A549 (cell line): ENCODE measurements around the gene FBP1.
A peak's percentile ranks its signal among the peaks of the same experiment; 100 is the strongest.

ENCODE experiments used
- CEBPB ChIP-seq, 2 experiments: fragments of >200 bp in 1 of 2; sonication (Bioruptor Twin) in 1 of 2; formaldehyde crosslinking in 1 of 2; IDR thresholded peaks; 2 replicates each; pipeline ENCODE4 v1.6.1; 2012 to 2016
- EP300 ChIP-seq, 2 experiments: fragments of >200 bp; sonication (Bioruptor Twin); formaldehyde crosslinking; IDR thresholded peaks; 2 replicates in 1 of 2; 3 replicates in 1 of 2; pipeline ENCODE4 v1.6.1; 2016 to 2017
- ESRRA ChIP-seq: fragments of 150-350 bp; IDR thresholded peaks from 2 replicates; pipeline ENCODE4 v1.6.1; 2014; ENCODE audit warnings: mild to moderate bottlenecking, low read length, borderline replicate concordance
- MYC ChIP-seq: IDR thresholded peaks from 2 replicates; pipeline ENCODE4 v1.6.1; 2012; ENCODE audit warnings: mild to moderate bottlenecking, inconsistent platforms, low read length, improper control_type of control experiment, borderline replicate concordance
- POLR2A ChIP-seq: IDR thresholded peaks from 2 replicates; pipeline ENCODE4 v1.6.1; 2012; ENCODE audit warnings: mild to moderate bottlenecking, low read length
- RNF2 ChIP-seq: fragments of 200-600 bp; sonication (generic); IDR thresholded peaks from 2 replicates; pipeline ENCODE4 v1.6.1; 2016; ENCODE audit warnings: low read depth, mild to moderate bottlenecking, antibody characterized with exemption, moderate library complexity, borderline replicate concordance
- SMC3 ChIP-seq: fragments of >200 bp; sonication (Bioruptor Twin); formaldehyde crosslinking; IDR thresholded peaks from 3 replicates; pipeline ENCODE4 v1.6.1; 2018; ENCODE audit warnings: inconsistent platforms
- TF ChIP-seq, protein P1 (sequence below): fragments of 250-450 bp; sonication (Bioruptor Pico); IDR thresholded peaks from 2 replicates; pipeline ENCODE4 v1.5.0; 2021; ENCODE audit warnings: mild to moderate bottlenecking, moderate library complexity, borderline replicate concordance
- TF ChIP-seq, protein P2 (sequence below): fragments of >200 bp; sonication (Bioruptor Twin); formaldehyde crosslinking; IDR thresholded peaks from 3 replicates; pipeline ENCODE4 v1.5.1; 2016
- TF ChIP-seq, protein P3 (sequence below): fragments of 150-350 bp; IDR thresholded peaks from 2 replicates; pipeline ENCODE4 v1.6.1; 2014; ENCODE audit warnings: low read depth, mild to moderate bottlenecking, low read length
- TF ChIP-seq, protein P4 (sequence below): fragments of 250-450 bp; sonication (Bioruptor Pico); IDR thresholded peaks from 2 replicates; pipeline ENCODE4 v1.5.0; 2020; ENCODE audit warnings: low read depth, mild to moderate bottlenecking, moderate library complexity
- TF ChIP-seq, protein P5 (sequence below): IDR thresholded peaks from 2 replicates; pipeline ENCODE4 v1.6.1; 2012

DNA sequence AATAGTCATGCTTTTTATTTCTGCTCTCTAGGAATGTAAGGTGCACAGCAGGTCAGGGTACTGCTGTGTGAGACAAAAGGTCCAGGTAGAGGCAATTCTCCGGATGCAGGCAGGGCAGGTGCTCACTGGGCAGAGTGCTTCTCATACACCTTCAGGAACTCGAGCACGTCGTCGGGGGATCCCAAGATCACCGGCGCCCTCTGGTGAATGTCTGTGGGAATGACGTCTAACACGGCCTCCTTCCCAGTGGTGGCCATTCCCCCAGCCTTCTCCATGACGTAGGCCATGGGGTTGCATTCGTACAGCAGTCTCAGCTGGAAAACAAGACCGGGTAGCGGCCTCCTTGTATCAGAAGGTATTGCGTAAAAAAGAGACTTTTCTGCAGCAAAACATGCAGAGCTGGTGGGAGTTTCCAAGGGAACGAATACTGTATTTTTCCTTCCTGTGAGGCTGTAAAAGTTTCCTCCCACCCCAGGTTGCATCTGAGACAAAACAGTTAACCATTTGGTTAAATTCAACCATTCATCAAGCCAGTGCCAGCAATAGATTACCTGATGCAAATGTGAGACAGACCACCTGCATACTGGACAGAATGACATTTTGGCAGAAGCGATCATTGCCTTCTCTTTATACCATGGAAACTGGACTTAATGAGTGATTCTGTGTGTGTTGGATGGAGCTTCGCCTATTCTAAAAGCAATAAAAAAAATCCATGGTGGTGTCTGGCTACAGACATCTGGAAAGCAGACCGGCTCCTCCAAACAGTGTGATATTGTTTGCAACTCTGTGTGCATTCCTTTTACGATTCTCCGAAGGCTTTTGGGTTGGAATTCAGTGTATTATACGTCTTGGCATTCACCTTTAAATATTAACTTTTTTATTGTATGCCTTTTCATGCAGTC, 35.8 kb downstream of the FBP1 start:
- TF ChIP-seq, protein P1, sequence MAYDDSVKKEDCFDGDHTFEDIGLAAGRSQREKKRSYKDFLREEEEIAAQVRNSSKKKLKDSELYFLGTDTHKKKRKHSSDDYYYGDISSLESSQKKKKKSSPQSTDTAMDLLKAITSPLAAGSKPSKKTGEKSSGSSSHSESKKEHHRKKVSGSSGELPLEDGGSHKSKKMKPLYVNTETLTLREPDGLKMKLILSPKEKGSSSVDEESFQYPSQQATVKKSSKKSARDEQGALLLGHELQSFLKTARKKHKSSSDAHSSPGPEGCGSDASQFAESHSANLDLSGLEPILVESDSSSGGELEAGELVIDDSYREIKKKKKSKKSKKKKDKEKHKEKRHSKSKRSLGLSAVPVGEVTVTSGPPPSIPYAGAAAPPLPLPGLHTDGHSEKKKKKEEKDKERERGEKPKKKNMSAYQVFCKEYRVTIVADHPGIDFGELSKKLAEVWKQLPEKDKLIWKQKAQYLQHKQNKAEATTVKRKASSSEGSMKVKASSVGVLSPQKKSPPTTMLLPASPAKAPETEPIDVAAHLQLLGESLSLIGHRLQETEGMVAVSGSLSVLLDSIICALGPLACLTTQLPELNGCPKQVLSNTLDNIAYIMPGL, result no peak
- TF ChIP-seq, protein P2, sequence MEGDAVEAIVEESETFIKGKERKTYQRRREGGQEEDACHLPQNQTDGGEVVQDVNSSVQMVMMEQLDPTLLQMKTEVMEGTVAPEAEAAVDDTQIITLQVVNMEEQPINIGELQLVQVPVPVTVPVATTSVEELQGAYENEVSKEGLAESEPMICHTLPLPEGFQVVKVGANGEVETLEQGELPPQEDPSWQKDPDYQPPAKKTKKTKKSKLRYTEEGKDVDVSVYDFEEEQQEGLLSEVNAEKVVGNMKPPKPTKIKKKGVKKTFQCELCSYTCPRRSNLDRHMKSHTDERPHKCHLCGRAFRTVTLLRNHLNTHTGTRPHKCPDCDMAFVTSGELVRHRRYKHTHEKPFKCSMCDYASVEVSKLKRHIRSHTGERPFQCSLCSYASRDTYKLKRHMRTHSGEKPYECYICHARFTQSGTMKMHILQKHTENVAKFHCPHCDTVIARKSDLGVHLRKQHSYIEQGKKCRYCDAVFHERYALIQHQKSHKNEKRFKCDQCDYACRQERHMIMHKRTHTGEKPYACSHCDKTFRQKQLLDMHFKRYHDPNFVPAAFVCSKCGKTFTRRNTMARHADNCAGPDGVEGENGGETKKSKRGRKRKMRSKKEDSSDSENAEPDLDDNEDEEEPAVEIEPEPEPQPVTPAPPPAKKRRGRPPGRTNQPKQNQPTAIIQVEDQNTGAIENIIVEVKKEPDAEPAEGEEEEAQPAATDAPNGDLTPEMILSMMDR, result peak; percentile 71
- no peak for TF ChIP-seq MYC
- TF ChIP-seq ESRRA, result no peak
- TF ChIP-seq CEBPB (IDR thresholded peaks at IDR 0.05), result peak in 1 of 2 experiments; percentile 3; a peak in 1 of 4 replicates
- TF ChIP-seq, protein P3, sequence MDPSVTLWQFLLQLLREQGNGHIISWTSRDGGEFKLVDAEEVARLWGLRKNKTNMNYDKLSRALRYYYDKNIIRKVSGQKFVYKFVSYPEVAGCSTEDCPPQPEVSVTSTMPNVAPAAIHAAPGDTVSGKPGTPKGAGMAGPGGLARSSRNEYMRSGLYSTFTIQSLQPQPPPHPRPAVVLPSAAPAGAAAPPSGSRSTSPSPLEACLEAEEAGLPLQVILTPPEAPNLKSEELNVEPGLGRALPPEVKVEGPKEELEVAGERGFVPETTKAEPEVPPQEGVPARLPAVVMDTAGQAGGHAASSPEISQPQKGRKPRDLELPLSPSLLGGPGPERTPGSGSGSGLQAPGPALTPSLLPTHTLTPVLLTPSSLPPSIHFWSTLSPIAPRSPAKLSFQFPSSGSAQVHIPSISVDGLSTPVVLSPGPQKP, result no peak
- TF ChIP-seq SMC3, result peak; percentile 71
- TF ChIP-seq POLR2A, result no peak
- TF ChIP-seq EP300 (IDR thresholded peaks at IDR 0.05), result no peak
- TF ChIP-seq, protein P4, sequence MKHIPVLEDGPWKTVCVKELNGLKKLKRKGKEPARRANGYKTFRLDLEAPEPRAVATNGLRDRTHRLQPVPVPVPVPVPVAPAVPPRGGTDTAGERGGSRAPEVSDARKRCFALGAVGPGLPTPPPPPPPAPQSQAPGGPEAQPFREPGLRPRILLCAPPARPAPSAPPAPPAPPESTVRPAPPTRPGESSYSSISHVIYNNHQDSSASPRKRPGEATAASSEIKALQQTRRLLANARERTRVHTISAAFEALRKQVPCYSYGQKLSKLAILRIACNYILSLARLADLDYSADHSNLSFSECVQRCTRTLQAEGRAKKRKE (CRISPR knock-in tag), result no peak
- TF ChIP-seq, protein P5, sequence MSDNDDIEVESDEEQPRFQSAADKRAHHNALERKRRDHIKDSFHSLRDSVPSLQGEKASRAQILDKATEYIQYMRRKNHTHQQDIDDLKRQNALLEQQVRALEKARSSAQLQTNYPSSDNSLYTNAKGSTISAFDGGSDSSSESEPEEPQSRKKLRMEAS, result no peak
- no peak for TF ChIP-seq RNF2
